Measurements from ENCODE around the gene PTPRG.

DNA sequence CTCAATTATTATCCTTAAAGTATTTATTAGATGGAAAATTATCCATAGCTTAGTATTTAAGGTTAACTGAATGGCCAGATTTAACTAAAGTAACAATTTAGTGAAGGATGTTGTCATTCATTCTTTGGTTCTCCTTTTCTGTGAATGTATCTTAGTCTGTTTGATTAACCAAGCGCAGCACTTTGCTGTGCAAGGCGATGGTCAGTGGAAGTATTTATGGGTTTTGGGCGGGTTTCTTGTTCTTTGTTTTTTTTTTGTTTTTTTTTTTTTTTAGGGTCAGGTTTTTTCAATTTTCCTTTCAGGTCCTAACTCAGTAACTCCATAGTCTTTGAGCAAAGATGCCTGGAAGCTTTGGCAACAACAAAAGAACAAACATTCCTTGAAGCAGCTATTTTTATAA is 328.8 kb downstream of the PTPRG start:
- TF ChIP-seq, protein P1, sequence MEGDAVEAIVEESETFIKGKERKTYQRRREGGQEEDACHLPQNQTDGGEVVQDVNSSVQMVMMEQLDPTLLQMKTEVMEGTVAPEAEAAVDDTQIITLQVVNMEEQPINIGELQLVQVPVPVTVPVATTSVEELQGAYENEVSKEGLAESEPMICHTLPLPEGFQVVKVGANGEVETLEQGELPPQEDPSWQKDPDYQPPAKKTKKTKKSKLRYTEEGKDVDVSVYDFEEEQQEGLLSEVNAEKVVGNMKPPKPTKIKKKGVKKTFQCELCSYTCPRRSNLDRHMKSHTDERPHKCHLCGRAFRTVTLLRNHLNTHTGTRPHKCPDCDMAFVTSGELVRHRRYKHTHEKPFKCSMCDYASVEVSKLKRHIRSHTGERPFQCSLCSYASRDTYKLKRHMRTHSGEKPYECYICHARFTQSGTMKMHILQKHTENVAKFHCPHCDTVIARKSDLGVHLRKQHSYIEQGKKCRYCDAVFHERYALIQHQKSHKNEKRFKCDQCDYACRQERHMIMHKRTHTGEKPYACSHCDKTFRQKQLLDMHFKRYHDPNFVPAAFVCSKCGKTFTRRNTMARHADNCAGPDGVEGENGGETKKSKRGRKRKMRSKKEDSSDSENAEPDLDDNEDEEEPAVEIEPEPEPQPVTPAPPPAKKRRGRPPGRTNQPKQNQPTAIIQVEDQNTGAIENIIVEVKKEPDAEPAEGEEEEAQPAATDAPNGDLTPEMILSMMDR (conservative IDR thresholded peaks at IDR 0.05; ENCODE audit: low read depth, low read length) = no peak
- TF ChIP-seq EZH2 (IDR thresholded peaks at IDR 0.05; ENCODE audit: low read length, unreplicated experiment) = no peak

Data from PC-3 (cell line).